NCI-H460 (cell line): ENCODE results near the gene ZNF319. TPM values are rescaled to one million over a fixed set of nuclear protein-coding genes. Genes with fewer than 3 reads are reported as not detected.

Experiments
- total RNA-seq: library from RNA; depleted of rRNA; stranded (reverse); fragments of >200 nt; shearing (Covaris generic); gene quantifications from 2 replicates; pipeline ENCODE4 v1.2.3, GENCODE V29; 2014; rRNA removed

ZNF319 gene
- total RNA-seq, 1 experiment from 2014 or later = 7.6 TPM

Other genes starting within 250 kb of the ZNF319 start
- 300 and 301 TPM in 2 replicates for gene KIFC3, start 198.2 kb downstream of the ZNF319 start, total RNA-seq
- not detected in 2 replicates for gene CNGB1, start 29.5 kb downstream of the ZNF319 start, total RNA-seq
- 14.2 and 17.5 TPM in 2 replicates for gene USB1, start 735 bp upstream of the ZNF319 start, total RNA-seq
- 4.0 and 4.8 TPM in 2 replicates for gene MMP15, start 25.1 kb upstream of the ZNF319 start, total RNA-seq
- 77.8 and 85.3 TPM in 2 replicates for gene CFAP20, start 128.7 kb upstream of the ZNF319 start, total RNA-seq
- 56.9 and 60.1 TPM in 2 replicates for gene CSNK2A2, start 197.4 kb upstream of the ZNF319 start, total RNA-seq